ENCODE data around the gene MEIS2.

DNA sequence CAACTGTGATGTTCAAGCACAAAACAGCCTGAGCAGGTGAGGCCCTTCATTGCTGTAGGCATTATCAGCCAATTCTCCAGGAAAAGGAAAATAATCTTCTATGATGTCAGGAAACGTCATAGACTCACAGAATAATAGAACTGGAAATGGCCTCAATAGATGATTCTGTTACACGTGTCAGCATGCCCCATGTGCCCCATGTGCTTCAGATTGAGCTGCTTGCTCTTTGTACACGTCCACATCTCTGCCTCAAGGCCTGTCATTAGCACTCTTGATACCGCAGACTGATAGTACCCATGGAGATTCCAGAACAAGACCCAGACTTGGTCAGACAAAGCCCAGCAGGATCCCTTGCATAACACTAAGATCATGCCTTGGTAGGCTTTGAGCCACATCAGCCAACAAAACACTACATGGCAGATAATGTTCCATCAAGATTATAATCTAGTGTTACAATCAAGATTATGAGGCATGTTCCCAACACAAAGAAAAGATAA lies 95.9 kb downstream of the MEIS2 start:
- TF ChIP-seq CTCF (IDR thresholded peaks at IDR 0.05) (no peak), POLR2A (IDR thresholded peaks at IDR 0.05) (no peak)

Measured in Peyer's patch (tissue), 4 donors.